Bronchial epithelial cell (primary cell): ENCODE data around the gene TEX264. TPM values are rescaled to one million over a fixed set of nuclear protein-coding genes. Genes with fewer than 3 reads are reported as not detected.

ENCODE experiments used
- DNase-seq: peaks from one replicate; pipeline ENCODE4 v3.0.0-alpha.2; 2010; ENCODE audit warnings: low read depth
- FAIRE-seq: peaks from 2 replicates; lab custom pipeline; 2011; peaks lifted over from hg19 to GRCh38; lab: Jason Lieb, UNC
- H3K27me3 ChIP-seq: 2 replicates; pipeline ENCODE4 v1.5.1; 2011; ENCODE audit warnings: low read length; ENCODE audit not compliant: control insufficient read depth, insufficient read depth
- H3K36me3 ChIP-seq: 2 replicates; pipeline ENCODE4 v1.5.1; 2011; ENCODE audit warnings: low read length; ENCODE audit not compliant: control insufficient read depth, insufficient read depth
- H3K4me3 ChIP-seq: 2 replicates; pipeline ENCODE4 v1.5.1; 2011; ENCODE audit warnings: mild to moderate bottlenecking, low read depth, low read length, control low read depth
- total RNA-seq: library from RNA; depleted of rRNA; stranded (reverse); fragments of >200 nt; gene quantifications from 2 replicates; pipeline ENCODE4 v1.2.1, GENCODE V29; 2014
- TF ChIP-seq, protein P1 (sequence below): IDR thresholded peaks from 2 replicates; pipeline ENCODE4 v1.5.1; 2011; ENCODE audit warnings: mild to moderate bottlenecking, moderate library complexity, low read length, control low read depth, inconsistent platforms; ENCODE audit not compliant: insufficient read depth, severe bottlenecking

Gene TEX264
- total RNA-seq, 1 donor from 2014 or later, result 52.9 TPM

DNA sequence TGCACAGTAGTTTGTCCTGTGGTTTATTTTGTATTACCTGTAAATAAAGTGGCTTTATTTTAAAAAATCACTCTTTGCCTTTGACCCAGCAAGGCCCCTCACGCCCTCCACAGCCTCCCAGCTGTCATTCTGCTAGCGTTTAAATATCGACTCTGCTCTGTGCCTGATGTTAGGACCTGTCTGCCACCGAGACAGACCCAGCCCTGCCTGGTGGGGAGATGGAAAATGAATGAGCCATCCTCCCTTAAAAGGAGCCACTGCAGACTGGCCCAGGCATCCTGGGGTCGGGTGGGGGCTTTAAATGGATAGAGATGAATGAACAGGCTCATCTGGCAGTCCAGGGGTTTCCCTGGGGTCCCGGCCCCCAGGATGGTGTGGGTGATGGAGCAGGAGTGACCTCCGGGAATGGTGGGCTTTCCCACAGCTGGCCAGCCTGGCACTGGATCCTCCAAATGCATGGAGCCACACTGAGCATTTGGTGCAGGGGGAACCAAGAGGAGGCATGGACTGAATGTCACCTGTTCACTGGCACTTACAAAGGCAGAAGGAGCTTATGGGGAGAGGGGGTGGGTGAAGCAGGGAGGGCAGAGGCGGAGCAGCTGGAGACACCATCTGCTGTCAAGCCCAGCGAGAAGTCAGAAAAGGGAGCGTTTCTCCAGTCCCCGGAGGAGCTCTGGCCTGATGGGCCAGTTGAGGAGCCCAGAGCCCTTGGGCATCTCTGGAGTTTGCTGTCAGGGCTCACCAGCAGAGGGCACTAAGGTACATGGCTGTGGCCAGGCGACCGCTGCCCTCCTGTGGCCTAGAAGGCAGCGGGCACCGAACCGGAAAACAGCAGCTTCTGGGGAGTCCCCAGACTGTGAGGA lies 47.7 kb downstream of the TEX264 start:
- no peak for FAIRE-seq
- TF ChIP-seq, protein P1, sequence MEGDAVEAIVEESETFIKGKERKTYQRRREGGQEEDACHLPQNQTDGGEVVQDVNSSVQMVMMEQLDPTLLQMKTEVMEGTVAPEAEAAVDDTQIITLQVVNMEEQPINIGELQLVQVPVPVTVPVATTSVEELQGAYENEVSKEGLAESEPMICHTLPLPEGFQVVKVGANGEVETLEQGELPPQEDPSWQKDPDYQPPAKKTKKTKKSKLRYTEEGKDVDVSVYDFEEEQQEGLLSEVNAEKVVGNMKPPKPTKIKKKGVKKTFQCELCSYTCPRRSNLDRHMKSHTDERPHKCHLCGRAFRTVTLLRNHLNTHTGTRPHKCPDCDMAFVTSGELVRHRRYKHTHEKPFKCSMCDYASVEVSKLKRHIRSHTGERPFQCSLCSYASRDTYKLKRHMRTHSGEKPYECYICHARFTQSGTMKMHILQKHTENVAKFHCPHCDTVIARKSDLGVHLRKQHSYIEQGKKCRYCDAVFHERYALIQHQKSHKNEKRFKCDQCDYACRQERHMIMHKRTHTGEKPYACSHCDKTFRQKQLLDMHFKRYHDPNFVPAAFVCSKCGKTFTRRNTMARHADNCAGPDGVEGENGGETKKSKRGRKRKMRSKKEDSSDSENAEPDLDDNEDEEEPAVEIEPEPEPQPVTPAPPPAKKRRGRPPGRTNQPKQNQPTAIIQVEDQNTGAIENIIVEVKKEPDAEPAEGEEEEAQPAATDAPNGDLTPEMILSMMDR, result peak; percentile 95
- no peak overlapping the region for H3K4me3 ChIP-seq
- DNase-seq, result peak; percentile 55
- H3K27me3 ChIP-seq, result no peaks in the 10 kb centered on the region
- H3K36me3 ChIP-seq, result no peaks in the 10 kb centered on the region

DNA sequence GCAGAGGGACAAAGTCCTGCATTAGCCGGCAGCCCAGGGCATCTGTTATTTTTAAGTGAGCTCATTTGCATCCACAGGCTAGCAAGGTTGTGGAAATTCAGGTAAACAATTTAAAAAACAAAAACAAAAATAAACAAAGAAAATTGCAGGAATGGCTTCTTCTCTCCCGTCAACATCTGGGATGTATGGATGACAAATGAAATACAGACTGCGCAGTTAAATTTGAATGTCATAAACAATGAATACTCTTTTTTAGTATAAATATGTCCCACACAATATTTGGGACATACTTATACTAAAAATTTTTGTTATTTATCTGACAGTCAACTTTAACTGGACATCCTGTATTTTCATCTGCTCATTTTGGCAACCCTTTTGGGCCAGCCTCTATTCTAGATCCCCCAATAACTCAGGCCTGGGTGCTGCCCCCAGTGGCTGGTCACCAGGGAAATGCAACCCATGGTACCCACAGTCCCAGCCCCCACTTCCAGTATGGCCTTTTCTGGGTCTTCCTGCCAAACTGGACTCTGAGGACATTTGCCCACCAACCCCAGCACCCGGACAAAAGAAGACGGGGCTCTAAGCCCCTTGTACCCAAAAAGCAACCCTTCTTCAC lies 48.5 kb downstream of the TEX264 start:
- FAIRE-seq (no peak), DNase-seq (no peak)
- TF ChIP-seq, protein P1, result no peak
- Histone ChIP-seq H3K27me3 (no peaks in the 10 kb centered on the region), H3K4me3 (no peak overlapping the region), H3K36me3 (no peaks in the 10 kb centered on the region)

DNA sequence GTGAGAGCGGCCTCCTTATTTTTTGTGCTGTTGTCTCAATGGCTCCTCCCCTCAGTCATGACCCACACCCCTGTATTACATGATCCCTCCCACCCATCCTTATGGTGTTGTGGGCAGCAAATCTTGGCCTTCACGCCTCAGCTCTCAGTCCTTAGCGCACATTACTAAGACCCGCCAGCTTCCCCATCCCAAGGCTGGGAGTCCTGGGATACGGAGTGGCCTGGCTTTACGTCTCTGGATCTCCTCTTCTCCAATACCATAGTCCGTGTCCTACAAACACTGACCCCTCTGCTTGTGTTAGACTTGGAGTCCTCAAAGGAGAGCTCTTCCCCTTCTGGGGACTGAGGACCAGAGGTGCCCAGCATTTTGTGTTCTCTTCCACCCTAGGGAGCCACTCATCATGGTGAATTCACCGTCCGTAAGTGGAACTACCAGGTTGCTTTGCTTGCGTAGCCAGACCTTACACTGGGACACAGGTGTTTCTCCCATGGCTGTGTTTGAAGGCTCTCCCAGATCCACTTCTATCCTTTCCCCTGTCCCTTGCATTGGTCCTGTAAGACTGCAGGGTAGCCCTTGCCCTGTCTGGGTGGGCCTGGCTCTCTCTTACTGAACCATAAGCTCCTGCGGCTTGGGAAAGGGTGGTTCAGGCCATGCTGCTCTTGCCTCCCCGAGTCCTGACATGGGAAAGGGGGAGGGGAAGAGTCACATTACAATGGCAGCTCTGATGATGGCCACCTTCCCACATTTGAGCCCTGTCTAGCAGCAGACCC lies 49.4 kb downstream of the TEX264 start:
- no peak for DNase-seq
- TF ChIP-seq, protein P1, result no peak
- H3K27me3 ChIP-seq, result no peaks in the 10 kb centered on the region
- no peak overlapping the region for H3K4me3 ChIP-seq
- FAIRE-seq, result peak; percentile 87
- H3K36me3 ChIP-seq, result no peaks in the 10 kb centered on the region

DNA sequence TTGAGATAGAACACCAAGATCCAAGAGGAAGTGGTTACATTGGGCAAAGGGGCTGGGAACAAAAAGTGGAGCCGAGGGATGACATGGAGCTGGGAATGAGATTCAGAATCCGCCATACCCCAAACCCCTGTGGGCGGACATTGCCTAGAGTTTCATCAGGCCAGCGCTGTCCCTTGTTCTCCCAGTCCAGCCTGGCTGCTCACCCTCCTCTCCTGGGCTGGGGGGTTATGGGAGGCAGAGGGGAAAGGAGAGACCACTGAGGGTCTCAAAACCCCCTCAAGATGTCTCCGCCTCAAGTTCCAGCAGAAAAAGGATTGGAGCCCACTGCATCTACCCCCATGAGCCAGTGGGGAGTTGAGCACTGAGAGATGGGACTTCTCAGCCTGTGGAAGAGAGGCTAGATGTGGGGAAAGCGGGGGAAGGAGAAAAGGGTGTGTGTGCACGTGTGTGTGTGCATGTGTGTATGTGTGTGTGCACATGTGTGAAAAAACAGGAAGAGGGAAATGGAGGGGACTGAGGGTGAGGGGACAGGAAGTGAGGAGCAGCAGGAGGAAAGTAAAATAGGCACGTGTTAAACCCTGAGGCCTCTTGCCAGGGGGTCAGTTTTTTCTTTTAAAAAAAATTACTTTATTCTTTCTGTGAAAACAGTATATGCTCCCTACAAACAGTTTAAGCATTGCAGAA lies 50.2 kb downstream of the TEX264 start:
- H3K36me3 ChIP-seq, result no peaks in the 10 kb centered on the region
- TF ChIP-seq, protein P1, result no peak
- no peak overlapping the region for H3K4me3 ChIP-seq
- no peaks in the 10 kb centered on the region for H3K27me3 ChIP-seq
- FAIRE-seq (no peak), DNase-seq (no peak)

GRCh38 chr3:51722362-51722761 lies 51.3 kb downstream of the TEX264 start:
- Histone ChIP-seq H3K27me3 (no peaks in the 10 kb centered on the region), H3K36me3 (no peaks in the 10 kb centered on the region), H3K4me3 (no peak overlapping the region)
- DNase-seq, result no peak
- FAIRE-seq, result no peak
- TF ChIP-seq, protein P1, result no peak
